Activated CD8-positive, alpha-beta T cell treated with anti-CD3 and anti-CD28 coated beads for 36 hours (primary cell): ENCODE results near the gene TRDN. TPM values are rescaled to one million over a fixed set of nuclear protein-coding genes. Genes with fewer than 3 reads are reported as not detected.
A peak's percentile ranks its signal among the peaks of the same experiment; 100 is the strongest.
"Not testable (repeated sequence)": the region's sequence is repeated elsewhere in the genome, so short reads cannot be mapped to it uniquely, and the experiment has no call there.

Source experiments
- ATAC-seq: fragments of 200-7000 bp; cut with Tn5 transposase; one replicate; pipeline ENCODE4 v1.10.0; 2021; ENCODE audit warnings: mild to moderate bottlenecking, moderate library complexity
- CTCF ChIA-PET: fragments of 350-600 bp; sonication (Branson Sonifier 250); formaldehyde crosslinking; loops from one replicate; lab custom pipeline; 2021; ENCODE audit warnings: antibody characterized with exemption; lab: Charles Lee
- POLR2A ChIA-PET: fragments of 350-600 bp; sonication (Branson Sonifier 250); formaldehyde crosslinking; loops from one replicate; lab custom pipeline; 2021; ENCODE audit warnings: antibody characterized with exemption; lab: Charles Lee
- DNase-seq: peaks from one replicate; pipeline ENCODE4 v3.0.0-alpha.2; 2020
- H3K27ac Mint-ChIP-seq: one replicate; pipeline ENCODE4 v1.8.0; 2021; ENCODE audit warnings: mild to moderate bottlenecking, mixed read lengths
- H3K27me3 Mint-ChIP-seq: one replicate; pipeline ENCODE4 v1.8.0; 2021; ENCODE audit warnings: mixed read lengths
- H3K36me3 Mint-ChIP-seq: one replicate; pipeline ENCODE4 v1.8.0; 2021; ENCODE audit warnings: low read depth, mixed read lengths
- H3K4me1 Mint-ChIP-seq: one replicate; pipeline ENCODE4 v1.8.0; 2021; ENCODE audit warnings: low read depth, mixed read lengths
- H3K4me3 Mint-ChIP-seq: one replicate; pipeline ENCODE4 v1.8.0; 2021; ENCODE audit warnings: mild to moderate bottlenecking, moderate library complexity, mixed read lengths
- H3K9me3 Mint-ChIP-seq: one replicate; pipeline ENCODE4 v1.8.0; 2021; ENCODE audit warnings: mixed read lengths
- intact Hi-C: fragments of 100-400 bp; cut with micrococcal nuclease; formaldehyde crosslinking; loops from one replicate; pipeline ENCODE4 v1.10.0; 2022
- total RNA-seq, 2 experiments: library from RNA; stranded (reverse); gene quantifications; one replicate each; pipeline ENCODE4 v1.2.3, GENCODE V29; 2021
- TF ChIP-seq, protein P1 (sequence below): fragments of 200-600 bp; IDR thresholded peaks from one replicate; pipeline ENCODE4 v1.8.0; 2022; ENCODE audit warnings: antibody characterized with exemption, mild to moderate bottlenecking

Gene TRDN
- total RNA-seq, 2 experiments from 2014 or later = not detected

DNA sequence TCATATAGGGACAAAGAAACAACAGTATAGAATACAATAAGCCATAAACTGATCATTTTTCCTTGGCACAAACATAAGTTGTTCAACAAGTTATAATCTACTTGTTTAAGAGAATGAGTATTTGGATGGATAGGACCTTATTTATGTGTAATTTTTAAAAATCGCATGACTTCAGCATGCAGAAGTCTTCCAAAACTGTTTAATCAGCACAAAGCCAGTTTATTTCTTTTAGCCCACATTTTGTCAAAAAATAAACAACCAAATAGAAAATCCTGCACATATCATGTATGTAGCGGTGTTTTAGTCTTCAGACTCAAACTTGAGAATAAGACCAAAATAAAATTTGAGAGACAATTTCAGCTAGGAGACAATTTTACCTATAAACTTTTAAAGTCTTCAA, 304.7 kb downstream of the TRDN start:
- TF ChIP-seq, protein P1, sequence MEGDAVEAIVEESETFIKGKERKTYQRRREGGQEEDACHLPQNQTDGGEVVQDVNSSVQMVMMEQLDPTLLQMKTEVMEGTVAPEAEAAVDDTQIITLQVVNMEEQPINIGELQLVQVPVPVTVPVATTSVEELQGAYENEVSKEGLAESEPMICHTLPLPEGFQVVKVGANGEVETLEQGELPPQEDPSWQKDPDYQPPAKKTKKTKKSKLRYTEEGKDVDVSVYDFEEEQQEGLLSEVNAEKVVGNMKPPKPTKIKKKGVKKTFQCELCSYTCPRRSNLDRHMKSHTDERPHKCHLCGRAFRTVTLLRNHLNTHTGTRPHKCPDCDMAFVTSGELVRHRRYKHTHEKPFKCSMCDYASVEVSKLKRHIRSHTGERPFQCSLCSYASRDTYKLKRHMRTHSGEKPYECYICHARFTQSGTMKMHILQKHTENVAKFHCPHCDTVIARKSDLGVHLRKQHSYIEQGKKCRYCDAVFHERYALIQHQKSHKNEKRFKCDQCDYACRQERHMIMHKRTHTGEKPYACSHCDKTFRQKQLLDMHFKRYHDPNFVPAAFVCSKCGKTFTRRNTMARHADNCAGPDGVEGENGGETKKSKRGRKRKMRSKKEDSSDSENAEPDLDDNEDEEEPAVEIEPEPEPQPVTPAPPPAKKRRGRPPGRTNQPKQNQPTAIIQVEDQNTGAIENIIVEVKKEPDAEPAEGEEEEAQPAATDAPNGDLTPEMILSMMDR = no peak
- intact Hi-C loops = no loop called here
- no peak overlapping the region for H3K4me3 Mint-ChIP-seq
- H3K4me1 Mint-ChIP-seq = no peaks in the 10 kb centered on the region
- H3K9me3 Mint-ChIP-seq = no peaks in the 10 kb centered on the region
- H3K27ac Mint-ChIP-seq = no peak overlapping the region
- H3K36me3 Mint-ChIP-seq = no peaks in the 10 kb centered on the region
- no peaks in the 10 kb centered on the region for H3K27me3 Mint-ChIP-seq
- DNase-seq (no peak), ATAC-seq (no peak)
- CTCF ChIA-PET = no interaction called here
- POLR2A ChIA-PET = no interaction called here

DNA sequence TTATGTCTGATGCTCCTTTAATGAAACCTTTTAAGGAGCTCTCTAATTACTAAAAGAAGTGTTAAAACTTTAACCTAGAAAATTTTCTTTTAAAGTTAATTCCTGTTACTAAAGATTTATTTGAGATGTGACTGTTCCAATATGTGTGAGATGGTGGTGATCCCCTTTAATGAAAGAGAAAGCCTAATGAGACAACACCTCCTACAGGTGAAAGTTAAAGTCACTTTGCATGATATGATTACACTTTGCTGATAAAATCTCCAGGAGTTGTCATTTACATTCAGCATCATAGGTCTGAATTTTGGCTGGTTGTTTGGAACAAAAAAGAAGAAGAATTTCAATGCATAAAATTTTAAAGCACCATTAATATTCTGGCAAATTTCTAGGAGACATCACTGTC, 307.4 kb downstream of the TRDN start:
- DNase-seq (no peak), ATAC-seq (no peak)
- CTCF ChIA-PET = no interaction called here
- Mint-ChIP-seq H3K4me3 (no peak overlapping the region), H3K4me1 (no peaks in the 10 kb centered on the region), H3K9me3 (no peaks in the 10 kb centered on the region), H3K27ac (no peak overlapping the region), H3K27me3 (no peaks in the 10 kb centered on the region), H3K36me3 (no peaks in the 10 kb centered on the region)
- TF ChIP-seq, protein P1 = no peak
- intact Hi-C loops = no loop called here
- POLR2A ChIA-PET = no interaction called here

DNA sequence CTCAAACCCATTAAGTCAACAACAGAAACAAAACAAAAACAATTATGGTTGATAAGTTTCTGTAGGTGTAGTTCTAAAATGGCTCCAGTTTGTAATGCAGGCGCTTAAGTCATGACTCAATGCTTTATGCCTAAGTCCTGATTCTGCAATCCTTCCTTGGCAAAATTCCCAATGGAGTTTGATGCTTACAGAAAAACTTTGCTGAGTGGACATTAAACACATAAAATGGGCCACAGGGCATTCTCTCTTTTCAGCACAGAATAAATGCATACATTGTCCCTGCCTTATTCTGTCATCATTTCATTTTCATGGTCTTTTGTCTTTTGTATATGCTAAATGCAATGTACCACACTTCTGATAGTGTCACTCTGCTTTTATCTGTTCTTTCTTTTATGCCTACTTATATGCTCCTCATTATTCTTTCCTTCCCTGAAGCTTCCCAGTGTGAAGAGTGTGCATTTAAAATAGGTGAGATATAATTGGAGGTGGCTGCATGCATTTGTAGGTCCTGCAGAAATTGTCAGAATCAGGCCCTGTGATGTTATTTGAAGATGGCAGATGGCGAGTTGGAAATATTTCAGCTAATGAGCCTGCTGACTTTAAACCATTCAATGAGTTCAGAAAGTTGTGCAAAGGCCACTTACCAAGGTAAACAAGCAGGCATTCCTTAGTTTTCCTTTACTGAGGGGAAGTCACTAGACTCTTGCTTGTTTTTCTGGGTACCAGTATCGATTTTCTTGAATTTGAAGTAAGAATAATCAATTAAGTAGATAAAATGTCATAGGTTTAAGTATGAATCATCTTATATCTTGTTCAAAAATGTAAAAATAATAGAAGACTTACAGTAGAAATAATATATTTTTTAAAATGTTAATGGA, 313.1 kb downstream of the TRDN start:
- intact Hi-C loops = no loop called here
- Mint-ChIP-seq H3K4me1 (no peaks in the 10 kb centered on the region), H3K27me3 (no peaks in the 10 kb centered on the region), H3K9me3 (no peaks in the 10 kb centered on the region), H3K27ac (no peak overlapping the region), H3K36me3 (no peaks in the 10 kb centered on the region), H3K4me3 (no peak overlapping the region)
- CTCF ChIA-PET = no interaction called here
- DNase-seq (no peak), ATAC-seq (no peak)
- POLR2A ChIA-PET = no interaction called here
- TF ChIP-seq, protein P1 = no peak

DNA sequence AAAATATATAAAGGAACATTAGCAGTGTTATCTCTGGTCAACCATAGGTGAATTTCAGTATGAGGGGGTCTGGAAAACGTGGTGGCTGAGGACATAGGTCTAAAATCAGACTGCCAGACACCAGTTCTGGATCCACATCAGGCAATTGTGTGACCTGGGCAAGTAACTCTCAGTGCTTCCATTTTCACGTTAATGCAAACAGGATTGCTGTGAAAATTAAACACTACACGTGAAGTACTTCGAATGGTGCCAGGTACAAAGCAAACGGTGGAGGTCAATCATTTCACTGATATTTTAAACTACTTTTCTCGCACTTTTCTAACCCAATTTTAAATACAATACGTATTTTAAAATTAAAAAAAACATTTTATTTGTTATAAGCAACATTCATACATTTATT, 315.7 kb downstream of the TRDN start:
- ChIA-PET CTCF (no interaction called here), POLR2A (no interaction called here)
- TF ChIP-seq, protein P1 = no peak
- no peak for DNase-seq
- intact Hi-C loops = no loop called here
- H3K27me3 Mint-ChIP-seq = no peaks in the 10 kb centered on the region
- no peaks in the 10 kb centered on the region for H3K9me3 Mint-ChIP-seq
- H3K36me3 Mint-ChIP-seq = no peaks in the 10 kb centered on the region
- no peak overlapping the region for H3K4me3 Mint-ChIP-seq
- H3K27ac Mint-ChIP-seq = no peak overlapping the region
- no peak for ATAC-seq
- H3K4me1 Mint-ChIP-seq = no peaks in the 10 kb centered on the region

DNA sequence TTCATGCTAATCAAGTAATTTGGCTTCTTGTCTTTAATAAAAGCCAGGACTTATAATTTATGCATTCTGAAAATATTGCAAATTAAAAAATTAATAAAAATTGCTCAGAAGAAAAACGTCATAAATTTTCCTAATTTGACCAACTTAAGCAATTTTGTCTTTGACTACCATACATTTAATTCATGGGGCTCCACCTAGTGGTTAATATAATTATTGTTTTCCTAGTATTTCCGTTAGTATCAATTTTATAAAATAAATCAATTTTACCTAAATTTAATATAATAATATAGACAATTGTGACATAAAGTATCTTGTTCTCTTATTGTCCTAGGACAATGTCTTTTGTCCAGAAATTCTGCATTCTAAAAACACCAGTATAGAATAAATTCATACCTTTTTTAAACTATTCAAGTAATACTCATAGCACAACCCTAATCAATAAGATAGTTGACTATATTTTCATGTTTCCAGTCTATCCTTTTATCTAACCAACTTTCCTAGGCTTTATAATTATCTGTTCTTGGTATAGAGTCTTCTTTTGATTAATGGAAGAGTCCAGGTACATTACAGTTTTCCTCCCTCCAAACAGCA, 319.9 kb downstream of the TRDN start:
- DNase-seq = no peak
- Mint-ChIP-seq H3K27me3 (no peaks in the 10 kb centered on the region), H3K4me3 (no peak overlapping the region), H3K4me1 (no peaks in the 10 kb centered on the region), H3K36me3 (no peaks in the 10 kb centered on the region), H3K9me3 (peaks cover 6% of the 10 kb centered on the region), H3K27ac (no peak overlapping the region)
- no peak for ATAC-seq
- TF ChIP-seq, protein P1 = peak; percentile 47
- ChIA-PET CTCF (no interaction called here), POLR2A (no interaction called here)
- intact Hi-C loops = loop anchor here (5.0 to 10.0 kb wide), 2 partner anchors 452 to 585 kb away; no protein-coding TSS in a partner anchor

DNA sequence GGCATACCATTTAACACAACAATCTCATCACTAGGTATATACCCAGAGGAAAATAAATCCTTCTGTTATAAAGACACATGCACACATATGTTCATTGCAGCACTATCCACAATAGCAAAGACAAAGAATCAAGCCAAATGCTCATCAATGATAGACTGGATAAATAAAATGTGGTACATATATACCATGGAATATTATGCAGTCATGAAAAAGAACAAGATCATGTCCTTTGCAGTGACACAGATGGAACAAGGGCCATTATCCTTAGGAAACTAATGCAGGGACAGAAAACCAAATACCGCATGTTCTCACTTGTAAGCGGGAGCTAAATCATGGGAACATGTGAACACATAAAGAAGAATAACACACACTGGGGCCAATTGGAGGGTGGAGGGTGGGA, 322.3 kb downstream of the TRDN start:
- H3K36me3 Mint-ChIP-seq, POLR2A ChIA-PET, H3K27ac Mint-ChIP-seq, DNase-seq, H3K4me1 Mint-ChIP-seq, CTCF ChIA-PET, H3K4me3 Mint-ChIP-seq, H3K27me3 Mint-ChIP-seq, ATAC-seq, H3K9me3 Mint-ChIP-seq: not testable (repeated sequence)
- intact Hi-C loops = loop anchor here (10.0 kb wide), 1 partner anchor 450 kb away; no protein-coding TSS in a partner anchor
